Panc1 (cell line): ENCODE measurements around the gene PCDH1. TPM values are rescaled to one million over a fixed set of nuclear protein-coding genes. Genes with fewer than 3 reads are reported as not detected.

Experiments used
- ATAC-seq: fragments of 200-7000 bp; cut with Tn5 transposase; 2 replicates; pipeline ENCODE4 v1.9.1; 2020; ENCODE audit warnings: mild to moderate bottlenecking, moderate library complexity
- BruUV-seq: library from RNA; stranded (reverse); fragments of 400-500 nt; replicated peaks from 2 replicates; lab custom pipeline; 2021; lab: Mats Ljungman, UMichigan
- CTCF ChIA-PET: fragments of 300-600 bp; sonication (Branson Sonifier 250); formaldehyde crosslinking; loops from one replicate; lab custom pipeline; 2022; ENCODE audit warnings: antibody characterized with exemption; lab: Charles Lee
- POLR2A ChIA-PET: fragments of 300-600 bp; sonication (Branson Sonifier 250); formaldehyde crosslinking; loops from one replicate; lab custom pipeline; 2022; ENCODE audit warnings: antibody characterized with exemption; lab: Charles Lee
- DNase-seq: peaks from one replicate; pipeline ENCODE4 v3.0.0-alpha.2; 2010; ENCODE audit warnings: low read depth, low spot score
- H3K27ac ChIP-seq: 2 replicates; pipeline ENCODE4 v1.5.1; 2011; ENCODE audit warnings: mild to moderate bottlenecking, low read length, inconsistent platforms
- H3K27me3 ChIP-seq: fragments of 200-500 bp; sonication (Bioruptor generic); 2 replicates; pipeline ENCODE4 v1.6.0; 2014; ENCODE audit warnings: low read length, inconsistent platforms; ENCODE audit not compliant: control insufficient read depth, insufficient read depth
- H3K36me3 ChIP-seq: fragments of 200-500 bp; sonication (Bioruptor generic); 2 replicates; pipeline ENCODE4 v1.5.1; 2014; ENCODE audit warnings: inconsistent platforms, mild to moderate bottlenecking, low read length, moderate library complexity; ENCODE audit not compliant: control insufficient read depth, insufficient read depth
- H3K4me1 ChIP-seq: 2 replicates; pipeline ENCODE4 v1.5.1; 2011; ENCODE audit warnings: inconsistent platforms, mild to moderate bottlenecking, low read length, moderate library complexity; ENCODE audit not compliant: control insufficient read depth, insufficient read depth
- H3K4me3 ChIP-seq, 2 experiments: 2 replicates each; pipeline ENCODE4 v1.5.1; 2011 to 2012; ENCODE audit warnings: low read depth in 2 of 2, low read length in 2 of 2, mild to moderate bottlenecking in 2 of 2, inconsistent platforms in 1 of 2, moderate library complexity in 1 of 2
- H3K9me3 ChIP-seq: fragments of 200-500 bp; sonication (Bioruptor generic); 2 replicates; pipeline ENCODE4 v1.5.1; 2014; ENCODE audit warnings: low read depth, mild to moderate bottlenecking, inconsistent platforms, low read length, moderate library complexity; ENCODE audit not compliant: control insufficient read depth, insufficient read depth
- POLR2AphosphoS5 ChIP-seq: IDR thresholded peaks from 2 replicates; pipeline ENCODE4 v1.6.1; 2012; ENCODE audit warnings: mild to moderate bottlenecking, low read depth, low read length, moderate library complexity
- SIN3A ChIP-seq: IDR thresholded peaks from 2 replicates; pipeline ENCODE4 v1.6.1; 2012; ENCODE audit warnings: low read depth, mild to moderate bottlenecking, low read length, moderate library complexity, borderline replicate concordance; ENCODE audit not compliant: insufficient read depth
- TCF7L2 ChIP-seq: IDR thresholded peaks from 2 replicates; pipeline ENCODE4 v1.6.1; 2011; ENCODE audit warnings: mild to moderate bottlenecking, low read depth, low read length, inconsistent platforms
- in situ Hi-C: cut with HindIII; loops from 2 replicates; pipeline ENCODE4 v1.10.0; 2016; ENCODE audit warnings: low sequenced_read_pairs, low pct_unique_long_range_greater_than_20kb
- intact Hi-C: fragments of 100-400 bp; cut with micrococcal nuclease; formaldehyde crosslinking; loops from one replicate; pipeline ENCODE4 v1.10.0; 2022; ENCODE audit not compliant: unreplicated experiment
- total RNA-seq: library from RNA; stranded (reverse); gene quantifications from one replicate; pipeline ENCODE4 v1.2.1, GENCODE V29; 2021; ENCODE audit not compliant: unreplicated experiment
- TF ChIP-seq, protein P1 (sequence below), 2 experiments: IDR thresholded peaks; 2 replicates each; pipeline ENCODE4 v1.6.1; 2011 to 2012; ENCODE audit warnings: low read depth in 2 of 2, control low read depth in 1 of 2, low read length in 1 of 2, mild to moderate bottlenecking in 1 of 2, moderate library complexity in 1 of 2; ENCODE audit not compliant: insufficient read depth in 1 of 2
- TF ChIP-seq, protein P2 (sequence below): fragments of 450-650 bp; IDR thresholded peaks from 2 replicates; pipeline ENCODE4 v1.5.1; 2017; ENCODE audit warnings: mild to moderate bottlenecking

The PCDH1 gene
- total RNA-seq, 1 experiment from 2014 or later: 9.0 TPM

DNA sequence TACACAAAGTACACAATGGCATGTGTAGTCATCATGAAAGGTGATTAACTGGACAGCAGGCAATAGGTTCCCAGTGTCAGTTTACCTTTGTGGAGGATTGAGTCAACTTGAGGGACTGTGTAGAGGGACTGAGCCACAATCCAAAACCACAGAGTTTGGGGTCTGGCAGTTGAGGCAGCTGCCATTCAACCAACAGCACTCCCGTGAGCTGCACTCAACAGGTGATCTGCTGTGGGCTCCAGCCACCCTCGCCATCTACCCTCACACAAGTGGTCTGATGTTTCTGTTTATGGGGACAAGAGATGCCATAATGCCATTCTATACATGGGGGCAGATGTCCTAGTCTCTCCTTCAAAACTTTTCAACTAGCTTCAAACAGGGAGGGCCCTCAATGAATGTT is 42.6 kb upstream of the PCDH1 start:
- no peak overlapping the region for H3K27ac ChIP-seq
- DNase-seq: no peak
- no peaks in the 10 kb centered on the region for H3K9me3 ChIP-seq
- BruUV-seq: no TSS peak
- no peak for ATAC-seq
- H3K36me3 ChIP-seq: no peaks in the 10 kb centered on the region; the same call in 1 of the 2 replicates
- H3K4me1 ChIP-seq: peaks cover 3% of the 10 kb centered on the region; the same call in 1 of the 2 replicates
- ChIA-PET POLR2A (no interaction called here), CTCF (no interaction called here)
- in situ Hi-C loops (no loop called here), intact Hi-C loops (no loop called here)
- no peaks in the 10 kb centered on the region for H3K27me3 ChIP-seq
- H3K4me3 ChIP-seq: no peak overlapping the region
- TF ChIP-seq, protein P1, sequence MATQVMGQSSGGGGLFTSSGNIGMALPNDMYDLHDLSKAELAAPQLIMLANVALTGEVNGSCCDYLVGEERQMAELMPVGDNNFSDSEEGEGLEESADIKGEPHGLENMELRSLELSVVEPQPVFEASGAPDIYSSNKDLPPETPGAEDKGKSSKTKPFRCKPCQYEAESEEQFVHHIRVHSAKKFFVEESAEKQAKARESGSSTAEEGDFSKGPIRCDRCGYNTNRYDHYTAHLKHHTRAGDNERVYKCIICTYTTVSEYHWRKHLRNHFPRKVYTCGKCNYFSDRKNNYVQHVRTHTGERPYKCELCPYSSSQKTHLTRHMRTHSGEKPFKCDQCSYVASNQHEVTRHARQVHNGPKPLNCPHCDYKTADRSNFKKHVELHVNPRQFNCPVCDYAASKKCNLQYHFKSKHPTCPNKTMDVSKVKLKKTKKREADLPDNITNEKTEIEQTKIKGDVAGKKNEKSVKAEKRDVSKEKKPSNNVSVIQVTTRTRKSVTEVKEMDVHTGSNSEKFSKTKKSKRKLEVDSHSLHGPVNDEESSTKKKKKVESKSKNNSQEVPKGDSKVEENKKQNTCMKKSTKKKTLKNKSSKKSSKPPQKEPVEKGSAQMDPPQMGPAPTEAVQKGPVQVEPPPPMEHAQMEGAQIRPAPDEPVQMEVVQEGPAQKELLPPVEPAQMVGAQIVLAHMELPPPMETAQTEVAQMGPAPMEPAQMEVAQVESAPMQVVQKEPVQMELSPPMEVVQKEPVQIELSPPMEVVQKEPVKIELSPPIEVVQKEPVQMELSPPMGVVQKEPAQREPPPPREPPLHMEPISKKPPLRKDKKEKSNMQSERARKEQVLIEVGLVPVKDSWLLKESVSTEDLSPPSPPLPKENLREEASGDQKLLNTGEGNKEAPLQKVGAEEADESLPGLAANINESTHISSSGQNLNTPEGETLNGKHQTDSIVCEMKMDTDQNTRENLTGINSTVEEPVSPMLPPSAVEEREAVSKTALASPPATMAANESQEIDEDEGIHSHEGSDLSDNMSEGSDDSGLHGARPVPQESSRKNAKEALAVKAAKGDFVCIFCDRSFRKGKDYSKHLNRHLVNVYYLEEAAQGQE (IDR thresholded peaks at IDR 0.05; ENCODE audit: insufficient read depth in 1 of 2, low read depth in 2 of 2, low read length in 1 of 2): no peak
- TF ChIP-seq POLR2AphosphoS5: no peak
- TF ChIP-seq TCF7L2: no peak
- TF ChIP-seq SIN3A: no peak
- TF ChIP-seq, protein P2, sequence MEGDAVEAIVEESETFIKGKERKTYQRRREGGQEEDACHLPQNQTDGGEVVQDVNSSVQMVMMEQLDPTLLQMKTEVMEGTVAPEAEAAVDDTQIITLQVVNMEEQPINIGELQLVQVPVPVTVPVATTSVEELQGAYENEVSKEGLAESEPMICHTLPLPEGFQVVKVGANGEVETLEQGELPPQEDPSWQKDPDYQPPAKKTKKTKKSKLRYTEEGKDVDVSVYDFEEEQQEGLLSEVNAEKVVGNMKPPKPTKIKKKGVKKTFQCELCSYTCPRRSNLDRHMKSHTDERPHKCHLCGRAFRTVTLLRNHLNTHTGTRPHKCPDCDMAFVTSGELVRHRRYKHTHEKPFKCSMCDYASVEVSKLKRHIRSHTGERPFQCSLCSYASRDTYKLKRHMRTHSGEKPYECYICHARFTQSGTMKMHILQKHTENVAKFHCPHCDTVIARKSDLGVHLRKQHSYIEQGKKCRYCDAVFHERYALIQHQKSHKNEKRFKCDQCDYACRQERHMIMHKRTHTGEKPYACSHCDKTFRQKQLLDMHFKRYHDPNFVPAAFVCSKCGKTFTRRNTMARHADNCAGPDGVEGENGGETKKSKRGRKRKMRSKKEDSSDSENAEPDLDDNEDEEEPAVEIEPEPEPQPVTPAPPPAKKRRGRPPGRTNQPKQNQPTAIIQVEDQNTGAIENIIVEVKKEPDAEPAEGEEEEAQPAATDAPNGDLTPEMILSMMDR: no peak

DNA sequence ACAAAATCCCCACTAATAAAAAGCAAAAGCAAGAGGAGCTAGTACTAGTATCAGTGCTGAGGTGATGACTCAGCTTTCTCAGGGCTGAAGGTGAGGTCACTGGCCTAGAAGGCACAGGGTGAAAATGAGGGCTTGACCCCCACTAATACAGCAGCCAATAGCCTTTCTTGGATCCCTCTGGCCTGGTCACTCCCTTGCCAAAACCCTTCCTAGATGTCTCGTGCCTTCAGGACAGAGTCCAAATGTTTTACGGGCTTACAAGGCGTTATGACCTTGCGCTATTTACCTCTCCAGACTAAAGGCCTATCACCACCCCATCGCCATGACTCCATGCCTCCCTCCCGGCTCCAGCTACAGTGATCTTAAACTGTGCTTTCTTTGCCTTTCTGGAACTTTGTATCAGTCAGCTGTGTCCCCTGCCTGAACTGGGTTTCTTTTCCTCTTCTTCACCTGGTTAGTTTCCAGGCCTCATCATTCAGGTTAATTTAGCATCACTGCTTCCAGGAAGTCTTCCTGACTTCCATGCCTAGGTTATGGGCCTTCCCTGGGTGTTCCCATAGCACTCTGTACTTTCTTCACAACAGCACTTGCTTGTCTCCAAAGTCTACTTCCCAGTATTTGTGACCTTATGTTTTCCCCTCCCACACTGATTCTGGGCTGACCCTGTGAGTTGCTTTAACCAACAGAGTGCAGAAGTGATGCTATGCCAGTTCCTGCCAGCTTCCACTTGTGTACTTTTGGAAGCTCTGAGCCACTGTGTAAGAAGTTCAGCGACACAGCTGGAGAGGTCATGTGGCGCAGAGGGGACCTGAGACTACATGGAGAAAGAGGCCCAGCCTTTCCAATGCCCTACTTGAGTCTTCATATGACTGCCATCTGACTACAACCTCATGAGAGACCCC is 41.3 kb upstream of the PCDH1 start:
- DNase-seq (no peak), ATAC-seq (no peak)
- BruUV-seq: no TSS peak
- H3K4me3 ChIP-seq: no peak overlapping the region
- intact Hi-C loops (no loop called here), in situ Hi-C loops (no loop called here)
- ChIA-PET POLR2A (no interaction called here), CTCF (no interaction called here)
- H3K9me3 ChIP-seq: no peaks in the 10 kb centered on the region
- peaks cover 3% of the 10 kb centered on the region; the same call in 1 of the 2 replicates for H3K4me1 ChIP-seq
- H3K27me3 ChIP-seq: no peaks in the 10 kb centered on the region
- no peak overlapping the region for H3K27ac ChIP-seq
- no peaks in the 10 kb centered on the region; the same call in 1 of the 2 replicates for H3K36me3 ChIP-seq
- TF ChIP-seq, protein P1 (IDR thresholded peaks at IDR 0.05; ENCODE audit: insufficient read depth in 1 of 2, low read depth in 2 of 2, low read length in 1 of 2): no peak
- no peak for TF ChIP-seq POLR2AphosphoS5
- TF ChIP-seq TCF7L2: no peak
- TF ChIP-seq SIN3A: no peak
- TF ChIP-seq, protein P2: no peak
